Limb (tissue), 2 donors: Measurements from ENCODE around the gene KCNIP1.

Source experiments
- DNase-seq, 2 donors: peaks; one replicate each; pipeline ENCODE4 v3.0.0-alpha.2; 2016; ENCODE audit errors: extremely low spot score in 2 of 2

The KCNIP1 gene

DNA sequence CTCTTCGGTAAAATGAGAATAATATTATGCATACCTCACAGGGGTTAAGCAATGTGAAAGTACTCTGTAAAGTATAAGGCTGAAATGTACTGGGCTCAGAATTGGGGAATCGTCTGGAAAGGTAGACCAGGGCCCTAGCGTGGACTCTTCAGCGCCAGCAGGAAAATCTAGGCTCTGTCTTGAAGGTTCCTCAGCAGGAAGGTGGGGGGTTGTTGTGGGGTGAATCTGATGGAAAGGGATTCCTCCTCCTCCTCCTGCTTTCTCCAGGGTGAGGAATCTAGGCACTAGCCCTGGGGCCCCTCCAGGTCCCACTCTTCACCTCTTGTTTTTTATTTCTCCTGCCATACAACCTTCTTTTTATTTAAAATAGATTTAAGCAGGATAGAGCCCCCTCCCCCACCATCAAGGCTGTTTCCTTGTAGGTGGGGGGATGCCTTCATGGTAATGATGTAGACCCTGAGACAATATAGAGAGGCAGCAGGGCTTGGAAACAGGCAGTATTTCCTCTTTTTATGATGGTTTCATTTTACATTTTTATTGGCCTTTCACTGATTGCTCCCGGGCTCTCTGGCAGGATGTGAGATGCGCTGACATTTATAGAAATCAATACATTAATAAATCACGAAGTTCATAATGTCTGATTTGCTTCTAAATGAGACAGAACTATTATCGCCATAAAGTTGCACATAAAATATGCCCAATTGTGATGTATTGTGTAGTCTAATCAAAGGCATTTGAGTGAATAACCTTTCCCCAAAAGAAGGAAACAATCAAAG lies 200.8 kb downstream of the KCNIP1 start:
- DNase-seq, result no peak

DNA sequence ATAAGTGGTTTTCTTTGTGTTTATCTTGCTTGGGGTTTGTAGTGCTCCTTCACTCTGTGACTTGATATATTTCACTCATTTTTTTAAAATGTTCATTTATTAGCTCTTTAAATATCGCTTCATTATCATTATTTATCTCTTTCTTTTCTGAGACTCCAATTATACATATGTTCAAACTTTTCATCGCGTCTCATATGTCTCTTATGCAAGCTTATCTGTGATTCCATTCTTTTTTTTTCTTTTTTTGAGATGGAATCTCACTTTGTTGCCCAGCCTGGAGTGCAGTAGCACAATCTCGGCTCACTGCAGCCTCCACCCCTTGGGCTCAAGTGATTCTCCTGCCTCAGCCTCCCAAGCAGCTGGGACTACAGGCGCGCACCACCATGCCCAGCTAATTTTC lies 205.8 kb downstream of the KCNIP1 start:
- no peak for DNase-seq

DNA sequence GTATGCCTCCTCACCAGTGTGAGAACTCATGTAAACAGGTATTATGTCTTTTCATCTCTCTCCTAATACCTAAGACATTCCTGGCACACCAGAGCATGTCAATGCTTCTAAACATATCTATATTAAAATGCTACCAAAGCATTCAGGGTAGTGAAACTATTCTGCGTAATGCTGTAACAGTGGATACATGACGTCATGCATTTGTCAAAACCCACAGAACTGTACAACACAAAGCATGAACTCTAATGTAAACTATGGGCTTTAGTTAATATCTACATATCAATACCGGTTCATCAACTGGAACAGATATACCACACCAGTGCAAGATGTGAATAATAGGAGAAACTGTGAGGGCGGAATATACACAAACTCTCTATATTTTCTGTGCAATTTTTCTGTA lies 207.5 kb downstream of the KCNIP1 start:
- DNase-seq, result no peak

DNA sequence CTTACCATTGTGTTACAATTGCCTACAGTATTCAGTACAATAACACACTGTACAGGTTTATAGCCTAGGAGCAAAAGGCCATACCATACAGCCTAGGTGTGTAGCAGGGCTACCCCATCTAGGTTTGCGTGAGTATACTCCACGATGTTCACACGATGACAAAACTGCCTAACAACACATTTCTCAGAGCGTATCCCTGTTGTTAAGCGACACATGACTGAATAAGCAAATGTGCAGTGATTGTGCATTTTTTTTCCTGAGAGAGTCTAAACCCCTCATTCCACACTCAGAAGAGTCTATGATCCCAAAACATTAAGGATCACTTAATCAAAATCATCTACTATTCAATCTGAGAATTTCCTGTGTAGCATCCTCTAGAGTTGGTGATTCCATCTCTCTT lies 211.3 kb downstream of the KCNIP1 start:
- DNase-seq, result no peak

DNA sequence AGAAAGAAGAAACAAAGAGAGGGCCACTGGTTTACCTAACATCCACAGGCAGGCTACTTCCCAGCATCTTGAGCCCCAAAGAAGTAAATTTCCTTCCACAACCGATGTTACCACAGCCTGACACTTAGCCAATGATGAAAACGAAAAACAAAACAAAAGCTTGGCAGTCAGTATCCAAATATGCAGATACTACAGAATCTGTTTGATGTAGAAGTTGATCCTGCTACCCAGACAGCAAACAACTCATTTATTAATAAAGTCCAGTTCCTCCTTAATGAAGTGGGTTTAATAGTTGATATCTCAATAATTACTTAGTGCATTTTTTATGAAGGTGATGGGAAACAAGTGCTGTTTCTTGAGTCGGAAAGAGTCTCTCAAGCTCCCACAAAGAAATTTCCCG lies 212.6 kb downstream of the KCNIP1 start:
- no peak for DNase-seq

DNA sequence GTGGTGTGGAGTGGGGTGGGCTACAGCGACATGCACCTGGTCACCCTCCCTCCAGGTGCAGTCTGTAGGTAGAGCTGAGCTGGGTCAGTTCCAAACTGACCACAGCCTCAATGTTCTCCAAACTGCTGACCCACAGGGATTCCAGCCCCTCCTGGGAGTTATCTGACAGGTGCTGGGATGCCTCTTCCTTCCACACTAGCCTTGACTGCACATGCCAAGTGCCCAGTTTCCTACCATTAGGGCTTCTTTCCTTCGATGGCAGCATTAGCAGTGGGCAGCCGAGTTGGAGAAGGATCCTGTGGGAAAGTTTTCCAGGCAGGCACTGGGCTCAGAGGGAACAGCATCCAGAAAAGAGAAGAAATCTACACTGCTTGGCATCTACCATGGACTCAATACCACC lies 215.7 kb downstream of the KCNIP1 start:
- DNase-seq, result no peak

DNA sequence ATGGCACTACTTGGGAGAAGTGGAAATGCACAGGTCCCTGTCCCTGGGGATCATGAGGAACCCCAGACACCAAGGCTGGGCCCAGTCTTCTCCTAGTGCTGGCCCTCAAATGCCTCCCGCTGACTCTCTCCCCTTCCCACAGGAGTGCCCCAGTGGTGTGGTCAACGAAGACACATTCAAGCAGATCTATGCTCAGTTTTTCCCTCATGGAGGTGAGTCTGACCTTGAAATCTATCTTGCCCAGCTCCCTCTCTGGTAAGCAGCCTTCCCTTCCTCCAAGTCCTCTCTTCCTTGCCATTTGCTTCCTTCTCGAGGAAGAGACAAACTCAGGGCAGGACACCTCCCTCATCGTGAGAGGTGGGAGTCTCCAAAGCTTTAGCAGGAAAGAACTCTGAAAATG lies 216.4 kb downstream of the KCNIP1 start:
- DNase-seq, result no peak

DNA sequence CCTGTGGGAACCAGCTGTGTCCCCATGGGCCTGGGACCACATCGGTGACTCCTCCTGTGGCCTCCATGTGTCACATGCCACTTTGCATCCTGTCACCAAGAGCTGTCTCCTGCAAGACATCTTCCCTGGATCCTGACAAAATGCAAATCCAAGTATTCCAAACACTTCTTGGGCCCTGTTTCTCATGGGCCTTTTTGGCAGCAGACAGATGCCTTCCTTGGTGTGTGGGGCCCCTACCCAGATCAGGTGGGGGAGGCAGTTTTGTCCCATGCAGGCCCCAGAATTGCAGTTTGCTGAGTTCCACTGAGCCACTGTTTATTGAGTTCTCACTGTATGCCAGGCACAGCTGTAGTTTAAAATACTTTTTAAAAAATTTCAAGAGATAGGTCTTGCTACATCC lies 217.2 kb downstream of the KCNIP1 start:
- DNase-seq, result no peak

DNA sequence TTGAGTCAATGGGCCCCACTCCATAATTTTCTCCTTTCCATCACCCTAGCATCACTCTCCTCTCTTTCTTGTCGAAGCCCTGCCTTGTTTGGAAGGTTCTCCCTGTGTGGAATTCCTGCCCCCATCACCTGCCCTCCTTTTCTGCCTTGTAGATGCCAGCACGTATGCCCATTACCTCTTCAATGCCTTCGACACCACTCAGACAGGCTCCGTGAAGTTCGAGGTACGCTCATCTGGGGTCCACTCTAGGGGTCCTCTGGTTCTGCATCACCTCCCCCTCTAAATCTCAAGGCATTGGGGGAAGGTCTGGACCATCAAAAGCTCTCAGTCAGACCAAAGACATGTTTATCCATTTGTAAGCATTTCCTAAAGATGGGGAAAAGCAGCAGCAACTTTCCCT lies 217.9 kb downstream of the KCNIP1 start:
- DNase-seq, result no peak

DNA sequence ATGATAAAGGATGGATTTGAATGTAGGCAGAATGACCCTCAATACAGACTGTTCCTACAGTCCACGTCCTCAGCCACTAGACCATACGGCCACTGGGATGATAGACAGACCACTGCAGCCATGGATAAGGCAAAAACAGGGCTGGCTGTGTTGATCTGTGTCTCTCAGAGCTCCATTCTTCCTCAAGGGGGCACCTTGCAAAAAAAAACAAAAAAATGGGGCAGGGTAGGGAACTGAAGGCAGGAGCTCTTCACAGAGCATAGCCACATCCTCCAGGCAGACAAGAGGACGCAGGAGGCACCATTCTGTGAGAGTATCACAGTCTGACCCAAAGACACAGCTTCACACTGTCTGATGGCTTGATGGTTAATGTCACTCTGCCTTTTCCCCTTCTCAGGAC lies 218.5 kb downstream of the KCNIP1 start:
- DNase-seq, result no peak

DNA sequence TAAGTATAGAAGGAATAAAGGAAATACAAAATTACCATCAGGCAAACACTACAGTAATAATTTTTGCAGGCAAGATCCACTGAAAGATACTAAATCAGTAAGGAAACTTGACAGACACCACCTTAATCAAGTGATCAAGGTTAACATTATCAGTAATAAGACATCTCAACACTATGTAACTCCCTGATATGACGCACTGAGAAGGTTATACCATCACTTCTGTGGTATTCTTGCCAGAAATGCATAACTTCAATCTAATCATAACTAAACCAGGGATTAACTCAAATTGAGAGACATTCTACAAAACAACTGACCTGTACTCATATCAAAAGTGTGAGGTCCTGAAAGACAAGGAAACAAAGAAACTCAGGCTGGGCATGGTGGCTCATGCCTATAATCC lies 227.2 kb downstream of the KCNIP1 start:
- no peak for DNase-seq

DNA sequence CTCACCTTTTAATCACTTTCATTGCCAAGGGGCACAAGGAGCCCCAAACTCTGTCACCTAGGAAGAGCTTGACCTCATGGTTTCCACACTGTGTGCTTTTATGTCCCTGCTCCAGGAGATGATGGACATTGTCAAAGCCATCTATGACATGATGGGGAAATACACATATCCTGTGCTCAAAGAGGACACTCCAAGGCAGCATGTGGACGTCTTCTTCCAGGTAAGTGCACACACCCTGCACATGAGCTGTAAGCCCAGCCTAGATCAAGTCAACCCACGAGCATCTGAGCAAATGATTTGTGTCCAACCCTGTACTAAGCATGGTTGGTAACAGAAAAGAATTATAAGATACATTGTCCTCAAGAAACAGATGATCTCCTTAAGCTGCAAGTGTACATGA lies 228.9 kb downstream of the KCNIP1 start:
- DNase-seq, result no peak

DNA sequence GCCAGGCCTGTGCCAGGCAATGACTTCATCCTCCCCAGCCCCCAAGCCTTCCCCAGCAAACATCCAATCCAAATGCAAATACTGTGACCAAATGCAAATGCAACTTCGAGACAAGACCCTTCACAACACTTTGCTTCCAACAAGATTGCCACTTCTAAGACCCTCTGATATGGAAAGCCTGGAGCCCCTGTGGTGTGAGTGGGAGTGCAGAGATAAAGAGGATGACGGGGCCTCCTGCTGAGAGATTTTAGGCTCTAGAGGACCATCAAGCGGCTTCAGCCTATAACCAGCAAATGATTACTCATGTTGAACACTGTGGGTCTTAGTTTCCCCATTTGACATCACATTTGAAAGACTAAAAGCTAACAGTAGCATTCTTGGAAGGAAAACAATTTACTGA lies 233.1 kb downstream of the KCNIP1 start:
- DNase-seq, result no peak

DNA sequence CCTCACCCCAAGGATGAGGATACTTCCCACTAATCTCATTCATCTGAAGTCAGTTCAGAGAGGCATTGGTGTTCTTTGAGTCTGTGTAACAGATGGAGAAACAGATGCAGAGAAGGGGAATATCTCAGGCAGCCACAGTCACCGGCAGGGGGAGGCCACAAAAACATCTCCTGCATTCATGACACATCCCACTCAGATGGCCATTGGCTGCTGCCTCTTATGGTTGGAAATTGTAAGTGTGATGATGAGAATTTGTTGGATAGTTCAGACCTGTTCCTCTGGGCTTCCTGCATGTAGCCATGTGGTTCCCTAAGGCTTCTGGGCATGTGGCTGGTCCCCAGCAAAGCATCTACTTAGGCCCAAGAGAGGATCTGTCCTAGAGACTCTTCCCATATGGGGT lies 233.8 kb downstream of the KCNIP1 start:
- DNase-seq, result no peak

DNA sequence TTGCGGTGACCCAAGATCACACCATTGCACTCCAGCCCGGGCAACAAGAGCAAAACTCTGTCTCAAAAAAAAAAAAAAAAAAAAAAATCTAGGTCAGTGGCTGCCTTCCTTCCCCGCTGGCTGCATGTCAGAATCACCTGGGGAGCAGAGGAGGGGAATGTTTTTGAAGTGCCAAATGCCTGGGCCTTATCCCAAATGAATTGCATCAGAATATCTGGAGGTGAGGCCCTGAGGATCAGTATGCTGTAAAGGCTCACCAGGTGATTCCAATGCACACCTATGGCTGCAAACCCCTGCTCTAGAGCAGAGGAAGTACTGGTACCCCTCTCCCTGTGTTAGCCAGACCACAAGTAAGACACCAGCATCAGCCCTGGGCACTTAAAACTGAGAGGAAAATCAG lies 235.0 kb downstream of the KCNIP1 start:
- no peak for DNase-seq

DNA sequence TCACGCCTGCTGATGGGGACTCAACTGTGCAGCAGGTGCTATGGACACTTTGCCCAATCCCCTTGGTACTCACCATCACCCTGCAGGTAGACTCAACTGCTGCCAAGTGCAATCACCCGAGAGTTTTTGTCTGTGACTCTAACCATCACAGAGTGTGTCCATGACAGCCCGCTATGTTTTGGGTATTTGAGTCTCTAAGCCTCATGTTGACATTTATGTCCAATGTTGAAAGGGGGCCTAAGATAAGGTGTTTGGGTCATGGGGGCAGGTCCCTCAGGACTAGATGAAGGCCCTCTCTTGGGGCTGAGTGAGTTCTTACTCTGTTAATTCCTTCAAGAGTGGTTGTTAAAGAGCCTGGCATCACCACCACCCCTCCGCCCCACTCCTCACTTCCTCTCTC lies 235.6 kb downstream of the KCNIP1 start:
- DNase-seq, result no peak

DNA sequence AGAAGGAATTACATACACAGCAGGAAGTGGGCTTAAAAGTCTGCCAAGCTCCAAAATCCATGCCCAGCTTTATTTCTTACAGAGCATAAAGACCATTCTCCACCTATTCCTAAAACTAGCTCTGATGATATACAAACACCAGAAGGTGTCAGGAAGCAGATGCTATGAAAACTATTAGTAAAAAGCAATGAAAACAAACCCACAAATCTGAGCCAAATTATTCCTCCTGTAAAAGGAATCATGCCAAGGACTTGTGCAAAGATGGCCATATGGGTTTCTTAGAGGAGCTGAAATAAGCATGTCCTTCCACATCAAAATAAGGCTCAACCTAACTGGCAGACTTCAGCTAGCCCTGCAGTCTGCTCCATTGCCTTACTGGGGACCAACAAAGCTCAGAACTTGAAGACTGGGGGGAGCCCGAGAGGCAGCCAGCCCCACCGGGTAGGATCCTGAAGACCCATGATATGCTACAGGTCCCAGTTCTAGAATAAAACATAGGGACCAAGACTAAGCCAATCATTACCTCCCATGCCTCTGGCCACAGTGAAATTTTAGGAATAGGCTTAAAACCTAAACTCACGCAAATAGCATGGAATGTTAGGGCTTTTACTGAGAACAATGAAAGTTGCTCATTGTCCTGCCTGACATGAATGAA lies 236.9 kb downstream of the KCNIP1 start:
- DNase-seq, result no peak

DNA sequence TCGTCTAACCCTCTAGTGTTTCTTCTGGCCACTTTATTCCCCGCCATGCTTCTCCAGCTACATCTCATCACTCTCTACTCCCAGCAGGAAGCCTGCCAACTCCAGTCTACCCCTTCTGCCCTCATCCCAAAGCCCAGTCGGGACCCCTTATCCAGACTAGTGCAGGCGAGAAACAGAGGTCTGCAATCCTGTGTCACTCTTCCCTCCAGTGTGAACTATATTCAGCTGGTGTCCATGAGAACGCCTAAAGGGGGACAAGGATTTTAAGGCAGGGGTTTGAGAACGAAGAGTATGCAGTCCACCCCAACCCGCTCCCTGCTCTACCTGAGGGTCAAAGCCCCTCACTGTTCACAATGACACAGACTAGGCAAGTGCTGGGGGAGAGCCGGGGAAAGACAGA lies 238.0 kb downstream of the KCNIP1 start:
- DNase-seq, result no peak

DNA sequence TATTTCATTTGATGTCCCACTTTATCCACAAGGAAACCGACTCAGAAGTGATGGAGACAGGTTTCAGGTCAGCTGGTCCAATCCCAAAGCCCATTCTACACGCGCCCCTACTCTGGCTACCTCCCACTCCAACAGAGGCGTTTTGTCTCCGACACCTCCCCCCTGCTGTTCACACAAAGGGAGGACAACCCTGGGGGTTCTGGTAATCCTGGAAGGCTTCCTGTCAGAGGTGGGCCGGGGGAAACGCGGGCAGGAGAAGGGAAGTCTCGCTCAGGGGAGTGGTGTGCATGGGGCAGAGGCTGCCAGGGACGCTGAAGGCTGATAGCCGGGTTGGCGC lies 240.0 kb downstream of the KCNIP1 start:
- no peak for DNase-seq

DNA sequence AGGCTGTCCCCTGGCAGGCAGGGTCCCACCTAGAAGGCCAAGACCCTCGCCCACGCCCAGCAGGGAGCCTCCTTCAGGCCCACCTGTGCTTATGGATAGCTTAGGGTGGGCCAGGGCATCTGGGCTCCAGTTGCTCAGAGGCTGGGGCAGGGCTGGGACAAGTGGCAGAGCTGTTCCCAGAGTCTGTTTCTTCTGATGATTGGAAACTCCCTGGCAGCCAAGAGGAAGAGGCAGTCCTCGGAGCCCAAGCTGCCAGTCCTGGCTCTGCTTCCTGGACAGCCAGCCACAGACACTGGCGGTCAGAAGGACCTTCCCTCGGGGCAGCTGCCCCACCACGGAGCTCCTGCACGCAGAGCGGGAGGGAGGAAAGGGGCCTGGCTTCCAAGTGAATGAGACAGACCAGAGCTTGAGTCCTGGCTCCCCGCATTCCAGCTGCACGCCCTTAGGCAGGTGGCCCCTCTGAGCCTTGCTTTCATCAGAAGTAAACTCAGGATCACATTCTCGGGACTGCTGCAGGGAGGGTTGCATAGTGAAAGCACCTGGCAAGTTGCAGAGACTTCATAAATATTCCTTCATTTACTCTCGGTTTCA lies 241.8 kb downstream of the KCNIP1 start:
- DNase-seq, result peak in 1 of 2 donors; percentile 55

DNA sequence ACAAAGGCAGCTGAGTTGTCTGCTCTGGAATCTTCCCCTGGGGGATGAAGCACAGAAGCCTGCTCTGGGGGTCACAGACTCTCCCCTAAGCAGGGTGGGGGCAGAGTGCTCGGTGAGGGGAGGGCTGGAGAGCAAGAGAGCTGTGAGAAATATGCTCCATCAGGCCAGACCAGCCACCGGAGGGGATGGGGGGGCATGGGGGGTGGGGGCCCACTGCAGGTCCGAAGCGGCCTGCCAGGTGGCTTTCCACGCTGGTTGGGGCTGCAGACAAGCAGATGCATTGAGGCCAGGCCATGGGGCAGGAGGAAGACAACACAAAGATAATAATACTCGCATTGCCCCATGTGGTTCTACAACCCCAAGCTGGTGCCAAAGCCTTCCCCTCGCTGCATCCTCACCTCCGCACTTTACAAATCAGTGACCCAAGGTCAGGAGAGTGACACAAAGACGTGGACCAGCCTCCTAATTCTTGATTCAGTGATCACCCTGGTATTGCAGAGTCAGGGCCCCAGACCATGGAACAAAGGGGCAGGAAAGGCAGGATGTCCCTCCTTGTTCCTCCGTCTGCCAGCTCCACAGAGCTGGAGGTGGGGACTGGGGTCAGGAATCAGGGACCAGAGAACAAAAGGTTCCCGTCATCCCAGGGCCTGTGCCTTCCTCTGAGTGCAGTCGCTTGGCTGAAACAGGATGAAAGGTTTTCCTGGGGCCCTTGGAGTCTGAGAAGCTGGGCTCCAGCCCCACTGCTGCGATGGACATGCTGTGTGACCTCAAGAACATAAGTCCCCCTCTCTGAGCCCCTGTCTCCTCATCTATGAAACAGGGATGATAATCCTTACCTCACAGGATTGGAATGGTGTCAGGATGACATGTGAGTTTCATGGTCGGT lies 242.5 kb downstream of the KCNIP1 start:
- peak in 1 of 2 donors; percentile 50 for DNase-seq

DNA sequence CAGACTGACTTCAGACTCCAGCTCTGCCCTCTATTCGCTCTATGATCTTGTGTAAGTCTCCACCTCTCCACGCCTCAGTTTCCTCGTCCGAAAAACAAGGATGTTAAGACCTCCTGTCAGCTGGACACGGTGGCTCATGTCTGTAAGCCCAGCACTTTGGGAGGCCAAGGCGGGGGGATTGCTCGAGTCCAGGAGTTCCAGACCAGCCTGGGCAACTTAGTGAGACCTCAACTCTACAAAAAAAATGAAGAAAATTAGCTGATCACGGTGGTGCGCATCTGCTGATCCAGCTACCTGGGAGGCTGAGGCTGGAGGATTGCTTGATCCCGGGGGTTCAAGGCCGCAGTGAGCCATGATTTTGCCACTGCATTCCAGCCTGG lies 243.1 kb downstream of the KCNIP1 start:
- DNase-seq, result no peak
